GM19324 (cell line): Measurements from ENCODE around the gene SLC4A4.

Experiments
- ATAC-seq: cut with Tn5 transposase; IDR thresholded peaks from one replicate; pipeline ENCODE4 v1.9.1; 2021; ENCODE audit warnings: mild to moderate bottlenecking, moderate library complexity; ENCODE audit not compliant: unreplicated experiment, low FRiP score

Gene SLC4A4

GRCh38 chr4:71356924-71357663, 18.3 kb downstream of the SLC4A4 start:
- ATAC-seq: no peak

GRCh38 chr4:71360844-71361243, 22.0 kb downstream of the SLC4A4 start:
- ATAC-seq: no peak

DNA sequence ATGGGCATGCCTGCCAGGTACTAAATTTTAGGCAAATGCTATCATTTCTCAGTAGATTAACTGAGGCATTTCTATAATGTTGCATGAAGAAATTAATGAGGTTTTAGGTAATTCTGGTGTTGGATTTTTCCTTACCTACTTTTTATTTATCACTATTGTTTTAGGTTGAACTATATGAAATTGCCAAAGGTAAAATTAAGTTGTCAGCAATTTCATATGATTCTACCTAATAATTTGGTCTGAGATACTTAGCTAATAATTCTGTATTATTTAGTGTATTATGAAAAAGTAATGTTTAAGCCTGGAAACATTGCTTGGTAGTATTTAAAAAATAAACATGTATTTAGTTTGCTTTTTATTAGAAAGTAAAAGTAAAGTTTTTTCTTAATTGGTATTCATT, 22.7 kb downstream of the SLC4A4 start:
- no peak for ATAC-seq

GRCh38 chr4:71366766-71367165, 27.9 kb downstream of the SLC4A4 start:
- ATAC-seq: no peak

DNA sequence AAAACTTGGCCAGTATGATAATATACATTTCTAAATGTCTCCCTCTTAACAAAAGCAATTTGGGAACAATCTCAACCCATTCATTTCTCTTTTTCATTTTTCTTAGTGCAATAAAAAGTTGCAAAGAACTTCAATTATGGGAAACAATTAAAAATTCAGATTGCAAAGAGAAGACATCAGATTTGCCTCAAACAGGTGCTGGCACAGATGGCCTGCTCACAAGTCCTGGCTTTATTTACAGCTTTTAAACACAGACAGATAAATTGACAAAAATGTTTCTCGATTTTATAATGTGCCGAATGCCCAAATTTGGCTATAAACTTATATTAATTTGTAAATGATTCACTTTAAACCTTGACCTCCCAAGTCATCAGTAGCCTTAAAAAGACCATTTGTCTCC, 28.7 kb downstream of the SLC4A4 start:
- ATAC-seq: no peak

GRCh38 chr4:71368906-71369305, 30.1 kb downstream of the SLC4A4 start:
- ATAC-seq: no peak

GRCh38 chr4:71369536-71369935, 30.7 kb downstream of the SLC4A4 start:
- ATAC-seq: no peak

GRCh38 chr4:71375494-71375893, 36.7 kb downstream of the SLC4A4 start:
- ATAC-seq: no peak

DNA sequence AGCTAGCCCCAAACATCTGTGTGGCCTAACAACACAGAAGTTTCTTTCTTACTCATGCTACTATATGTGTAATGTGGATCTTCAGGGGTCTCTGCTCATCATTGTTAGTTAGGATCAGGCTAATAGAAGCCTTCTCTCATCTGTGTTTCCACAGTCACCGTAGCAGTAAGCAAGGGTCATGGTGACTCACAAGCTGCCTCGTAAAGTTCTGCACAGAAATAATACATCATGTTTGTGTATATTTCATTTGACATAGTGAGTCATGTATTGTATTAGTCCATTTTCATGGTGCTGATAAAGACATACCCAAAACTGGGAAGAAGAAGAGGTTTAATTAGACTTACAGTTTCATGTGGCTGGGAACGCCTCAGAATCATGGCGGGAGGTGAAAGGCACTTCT, 38.7 kb downstream of the SLC4A4 start:
- no peak for ATAC-seq

GRCh38 chr4:71379126-71379525, 40.3 kb downstream of the SLC4A4 start:
- no peak for ATAC-seq

GRCh38 chr4:71380788-71381187, 42.0 kb downstream of the SLC4A4 start:
- no peak for ATAC-seq

- no peak for ATAC-seq
These were observed 43.5 kb downstream of the SLC4A4 start for GRCh38 chr4:71382125-71382899.

- no peak for ATAC-seq
These were observed 44.2 kb downstream of the SLC4A4 start for GRCh38 chr4:71382900-71383560.

GRCh38 chr4:71383984-71384383, 45.2 kb downstream of the SLC4A4 start:
- ATAC-seq: no peak

DNA sequence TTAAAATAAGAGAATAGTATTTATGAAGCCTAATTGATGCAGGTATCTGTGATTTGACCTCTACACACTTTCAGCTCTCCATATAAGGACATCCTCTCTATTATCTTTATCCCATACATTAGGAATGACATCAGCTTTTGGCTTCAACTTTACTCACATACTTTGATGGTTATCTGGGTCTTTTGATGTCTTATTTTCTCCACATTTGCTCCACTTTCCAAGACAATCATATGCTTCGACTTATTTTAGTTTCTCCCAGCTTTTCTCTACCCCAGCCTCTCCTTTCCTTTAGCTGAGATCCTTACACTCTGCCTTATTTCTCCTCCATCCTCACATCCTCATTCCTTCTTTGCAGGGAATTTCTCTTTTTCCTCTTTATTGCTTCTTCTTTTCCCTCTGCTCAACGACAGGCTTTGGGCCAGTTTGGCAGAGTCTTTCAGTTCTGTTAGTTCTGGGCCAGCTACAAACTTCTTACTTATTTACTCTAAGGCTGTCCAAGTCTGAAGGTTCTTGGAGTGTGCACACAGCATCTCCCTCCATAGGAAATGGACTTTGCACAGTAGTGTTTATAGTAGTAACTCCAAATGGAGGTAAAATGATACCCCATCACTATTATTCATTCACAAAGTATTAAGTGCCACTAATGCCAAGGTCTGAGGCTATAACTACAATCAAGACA, 50.5 kb downstream of the SLC4A4 start:
- ATAC-seq: no peak

GRCh38 chr4:71392109-71392508, 53.3 kb downstream of the SLC4A4 start:
- no peak for ATAC-seq

- ATAC-seq: no peak
These were observed 57.6 kb downstream of the SLC4A4 start for GRCh38 chr4:71396382-71396781.

DNA sequence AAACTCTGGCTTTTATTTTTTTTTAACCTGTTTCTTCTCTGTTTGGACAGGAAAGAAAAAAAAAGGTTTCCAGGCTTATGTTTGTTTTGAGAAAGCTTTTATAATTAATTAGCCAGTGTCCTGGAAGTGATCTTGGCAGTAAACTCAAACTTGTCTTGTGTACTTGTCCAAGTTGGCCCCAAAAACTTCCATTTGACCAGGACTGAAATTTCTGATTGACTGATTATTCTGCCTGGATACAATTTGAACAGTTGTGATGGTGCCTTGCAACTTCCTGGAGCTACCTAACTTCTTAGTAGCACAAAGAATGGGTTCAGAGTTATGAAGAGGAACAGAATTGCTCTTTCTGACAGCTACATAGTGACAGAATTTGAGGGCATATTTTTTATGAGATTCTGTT, 62.0 kb downstream of the SLC4A4 start:
- ATAC-seq: no peak

DNA sequence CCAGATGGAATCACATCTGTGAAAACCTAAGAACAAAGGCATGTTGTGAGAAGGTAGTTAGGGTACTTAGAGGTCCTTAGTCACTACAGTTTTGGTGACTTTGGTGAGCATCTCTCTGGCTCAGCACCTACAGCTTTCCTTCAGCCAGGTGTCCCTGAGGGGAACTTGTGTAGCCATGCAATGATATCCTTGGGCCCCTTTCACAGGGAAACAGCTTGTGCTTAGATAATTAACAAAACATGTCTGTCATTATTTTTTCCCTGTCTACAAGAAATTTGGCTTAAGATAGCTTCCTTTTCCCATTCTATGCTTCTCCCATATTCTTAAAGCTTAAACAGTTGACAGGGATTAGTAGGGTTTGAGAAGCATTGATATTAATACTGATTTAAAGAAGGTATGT, 63.8 kb downstream of the SLC4A4 start:
- no peak for ATAC-seq

- no peak for ATAC-seq
These were observed 65.2 kb downstream of the SLC4A4 start for GRCh38 chr4:71404049-71404448.

- ATAC-seq: no peak
These were observed 67.0 kb downstream of the SLC4A4 start for GRCh38 chr4:71405791-71406190.
